PC-9 (cell line): ENCODE results near the gene CD3D.

Experiments
- EZH2 ChIP-seq: fragments of 200-600 bp; sonication (generic); IDR thresholded peaks from 2 replicates; pipeline ENCODE4 v1.8.0; 2017; ENCODE audit warnings: antibody characterized with exemption, low read depth
- TF ChIP-seq, protein P1 (sequence below): fragments of 200-600 bp; sonication (generic); conservative IDR thresholded peaks from 2 replicates; pipeline ENCODE4 v1.6.1; 2017; ENCODE audit warnings: mixed run types, antibody characterized with exemption, mild to moderate bottlenecking, moderate library complexity

DNA sequence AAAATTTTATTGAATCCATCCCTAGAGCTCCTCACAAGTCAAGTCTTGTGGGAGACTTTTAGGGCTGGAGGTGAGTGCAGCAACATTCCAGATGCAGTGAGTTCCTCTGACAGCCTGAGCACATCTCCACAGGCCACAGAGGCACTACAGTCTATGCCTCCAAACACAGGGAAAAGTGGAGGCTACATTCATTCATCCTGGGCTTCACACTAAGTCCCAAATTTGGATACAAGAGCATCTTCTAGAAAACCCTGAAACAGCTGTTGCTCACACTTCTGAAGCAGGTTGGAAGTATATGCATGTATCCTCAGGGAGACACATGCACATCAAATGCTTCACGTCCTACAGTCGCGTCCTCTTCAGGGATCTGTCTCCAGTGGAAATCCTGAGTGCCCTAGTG is 1.2 kb downstream of the CD3D start:
- TF ChIP-seq, protein P1, sequence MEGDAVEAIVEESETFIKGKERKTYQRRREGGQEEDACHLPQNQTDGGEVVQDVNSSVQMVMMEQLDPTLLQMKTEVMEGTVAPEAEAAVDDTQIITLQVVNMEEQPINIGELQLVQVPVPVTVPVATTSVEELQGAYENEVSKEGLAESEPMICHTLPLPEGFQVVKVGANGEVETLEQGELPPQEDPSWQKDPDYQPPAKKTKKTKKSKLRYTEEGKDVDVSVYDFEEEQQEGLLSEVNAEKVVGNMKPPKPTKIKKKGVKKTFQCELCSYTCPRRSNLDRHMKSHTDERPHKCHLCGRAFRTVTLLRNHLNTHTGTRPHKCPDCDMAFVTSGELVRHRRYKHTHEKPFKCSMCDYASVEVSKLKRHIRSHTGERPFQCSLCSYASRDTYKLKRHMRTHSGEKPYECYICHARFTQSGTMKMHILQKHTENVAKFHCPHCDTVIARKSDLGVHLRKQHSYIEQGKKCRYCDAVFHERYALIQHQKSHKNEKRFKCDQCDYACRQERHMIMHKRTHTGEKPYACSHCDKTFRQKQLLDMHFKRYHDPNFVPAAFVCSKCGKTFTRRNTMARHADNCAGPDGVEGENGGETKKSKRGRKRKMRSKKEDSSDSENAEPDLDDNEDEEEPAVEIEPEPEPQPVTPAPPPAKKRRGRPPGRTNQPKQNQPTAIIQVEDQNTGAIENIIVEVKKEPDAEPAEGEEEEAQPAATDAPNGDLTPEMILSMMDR, result no peak
- TF ChIP-seq EZH2, result no peak
